GM12872 (cell line): Measurements from ENCODE around the gene FAU.

Source experiments
- CTCF ChIP-seq: IDR thresholded peaks from 3 replicates; pipeline ENCODE4 v1.5.1; 2011; ENCODE audit warnings: low read depth, mild to moderate bottlenecking, low read length, moderate library complexity; ENCODE audit not compliant: insufficient read depth

The FAU gene

GRCh38 chr11:65160643-65161042 is 38.7 kb upstream of the FAU start:
- no peak for TF ChIP-seq CTCF

DNA sequence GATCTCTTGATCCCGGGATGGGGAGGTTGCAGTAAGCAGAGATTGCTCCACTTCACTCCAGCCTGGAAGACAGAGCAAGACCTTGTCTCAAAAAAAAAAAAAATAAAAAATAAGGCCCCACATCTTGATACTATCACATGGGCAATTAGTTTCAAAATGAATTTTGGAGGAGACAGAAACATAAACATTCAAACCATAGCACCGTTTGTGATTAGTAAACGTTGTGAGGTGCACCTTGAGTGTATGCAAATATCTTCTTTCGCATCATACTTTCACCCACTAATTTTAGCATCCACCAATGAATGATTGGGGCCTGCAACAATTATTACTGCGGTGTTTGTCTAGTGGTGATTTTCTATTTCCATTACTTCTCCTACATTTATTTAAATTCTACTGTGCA is 37.1 kb upstream of the FAU start:
- TF ChIP-seq CTCF: no peak

DNA sequence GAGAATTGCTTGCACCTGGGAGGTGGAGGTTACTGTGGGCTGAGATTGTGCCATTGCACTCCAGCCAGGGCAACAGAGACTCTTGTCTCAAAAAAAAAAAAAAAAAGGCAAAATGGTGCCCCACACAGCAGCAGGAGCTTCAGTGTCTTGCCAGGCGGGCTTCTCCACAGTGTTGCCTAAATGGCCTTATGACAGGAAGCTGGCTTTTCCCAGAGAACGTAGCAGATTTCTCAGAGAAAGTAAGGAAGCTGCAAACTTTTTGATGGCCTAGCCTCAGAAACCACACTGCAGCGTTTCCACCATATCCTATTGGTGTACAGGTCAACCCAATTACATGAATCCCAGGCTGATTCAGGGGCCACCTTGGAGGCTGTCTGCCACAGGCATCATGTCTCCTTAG is 35.4 kb upstream of the FAU start:
- no peak for TF ChIP-seq CTCF

DNA sequence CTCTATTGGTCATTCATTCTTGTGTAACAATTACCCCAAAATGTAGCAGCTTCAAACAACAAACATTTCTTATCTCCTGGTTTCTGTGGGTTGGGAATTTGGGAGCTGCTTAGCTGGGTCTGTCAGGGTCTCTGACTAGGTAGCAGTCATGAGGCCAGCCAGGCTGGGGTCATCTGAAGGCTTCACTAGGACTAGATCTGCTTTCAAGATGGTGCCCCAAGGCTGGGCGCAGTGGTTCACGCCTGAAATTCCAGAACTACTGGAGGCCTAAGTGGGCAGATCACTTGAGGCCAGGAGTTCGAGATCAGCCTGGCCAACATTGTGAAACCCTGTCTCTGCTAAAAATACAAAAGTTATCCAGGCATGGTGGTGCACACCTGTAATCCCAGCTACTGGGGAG is 35.0 kb upstream of the FAU start:
- no peak for TF ChIP-seq CTCF

DNA sequence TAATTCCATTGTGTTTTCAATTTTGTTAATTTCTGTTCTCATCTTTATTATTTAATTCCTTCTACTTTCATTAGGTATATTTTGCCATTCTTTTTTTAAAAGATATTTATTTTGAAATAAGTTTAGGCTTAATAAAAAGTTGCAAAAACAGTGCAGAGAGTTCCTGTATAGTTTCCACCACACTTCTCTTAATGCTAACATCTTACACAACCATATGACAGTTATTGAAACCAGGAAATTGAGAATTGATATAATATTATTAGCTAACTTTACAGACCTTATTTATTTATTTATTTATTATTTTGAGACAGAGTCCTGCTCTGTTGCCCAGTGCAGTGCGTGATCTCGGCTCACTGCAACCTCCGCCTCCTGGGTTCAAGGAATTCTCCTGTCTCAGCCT is 34.3 kb upstream of the FAU start:
- TF ChIP-seq CTCF: no peak

DNA sequence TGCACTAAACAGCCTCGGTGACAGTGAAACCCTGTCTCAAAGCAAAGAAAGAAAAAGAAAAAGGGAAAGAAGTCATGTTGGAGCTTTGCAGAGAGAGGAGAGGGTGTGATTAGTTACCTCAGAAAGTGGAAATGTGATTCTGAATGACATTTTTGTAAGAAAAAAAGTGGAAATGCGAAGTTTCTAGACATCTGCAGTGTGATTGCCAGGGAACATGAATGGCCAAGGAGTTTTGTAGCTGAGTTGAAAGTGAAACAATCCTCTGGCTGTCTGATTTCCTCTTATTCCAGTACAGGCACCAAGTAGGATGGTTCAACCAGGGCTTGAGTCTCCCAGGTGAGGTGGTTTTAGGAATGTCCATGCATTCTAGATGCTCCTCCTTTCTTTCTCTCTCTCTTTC is 30.2 kb upstream of the FAU start:
- no peak for TF ChIP-seq CTCF

GRCh38 chr11:65151331-65151899 is 29.5 kb upstream of the FAU start:
- TF ChIP-seq CTCF: no peak
